H1 (cell line): ENCODE results near the gene EYA2.
"Not testable (repeated sequence)": the region's sequence is repeated elsewhere in the genome, so short reads cannot be mapped to it uniquely, and the experiment has no call there.

ENCODE experiments used
- CREB1 ChIP-seq: IDR thresholded peaks from 2 replicates; pipeline ENCODE4 v1.6.1; 2012; ENCODE audit warnings: inconsistent platforms
- EP300 ChIP-seq, 2 experiments: IDR thresholded peaks; 1 replicate in 1 of 2; 2 replicates in 1 of 2; pipeline ENCODE4 v1.6.1; 2011 to 2012; ENCODE audit warnings: low read depth in 2 of 2, low read length in 2 of 2, mild to moderate bottlenecking in 2 of 2, borderline replicate concordance in 1 of 2, inconsistent platforms in 1 of 2, moderate library complexity in 1 of 2
- JUND ChIP-seq: IDR thresholded peaks from 2 replicates; pipeline ENCODE4 v1.6.1; 2011; ENCODE audit warnings: mild to moderate bottlenecking, improper control_type of control experiment, low read length
- POLR2AphosphoS5 ChIP-seq: IDR thresholded peaks from 2 replicates; pipeline ENCODE4 v1.6.1; 2011; ENCODE audit warnings: low read depth, low read length
- TF ChIP-seq, protein P1 (sequence below), 3 experiments: IDR thresholded peaks; 1 replicate in 2 of 3; 2 replicates in 1 of 3; pipeline versions ENCODE4 v1.5.1 to v1.6.1; 2011; ENCODE audit warnings: low read length in 3 of 3, mild to moderate bottlenecking in 3 of 3, inconsistent platforms in 2 of 3, low read depth in 1 of 3, moderate library complexity in 1 of 3; ENCODE audit not compliant: insufficient read depth in 1 of 3; ENCODE audit errors: control extremely low read depth in 1 of 3
- TF ChIP-seq, protein P2 (sequence below): IDR thresholded peaks from 2 replicates; pipeline ENCODE4 v1.6.1; 2012; ENCODE audit warnings: low read length, inconsistent platforms
- TF ChIP-seq, protein P3 (sequence below): IDR thresholded peaks from 2 replicates; pipeline ENCODE4 v1.6.1; 2011; ENCODE audit warnings: low read depth, mild to moderate bottlenecking, low read length; ENCODE audit not compliant: insufficient read depth

- TF ChIP-seq JUND; EP300 (IDR thresholded peaks at IDR 0.05; ENCODE audit: borderline replicate concordance in 1 of 2, low read depth in 2 of 2, low read length in 2 of 2); CREB1; POLR2AphosphoS5: not testable (repeated sequence)
- TF ChIP-seq, protein P1, sequence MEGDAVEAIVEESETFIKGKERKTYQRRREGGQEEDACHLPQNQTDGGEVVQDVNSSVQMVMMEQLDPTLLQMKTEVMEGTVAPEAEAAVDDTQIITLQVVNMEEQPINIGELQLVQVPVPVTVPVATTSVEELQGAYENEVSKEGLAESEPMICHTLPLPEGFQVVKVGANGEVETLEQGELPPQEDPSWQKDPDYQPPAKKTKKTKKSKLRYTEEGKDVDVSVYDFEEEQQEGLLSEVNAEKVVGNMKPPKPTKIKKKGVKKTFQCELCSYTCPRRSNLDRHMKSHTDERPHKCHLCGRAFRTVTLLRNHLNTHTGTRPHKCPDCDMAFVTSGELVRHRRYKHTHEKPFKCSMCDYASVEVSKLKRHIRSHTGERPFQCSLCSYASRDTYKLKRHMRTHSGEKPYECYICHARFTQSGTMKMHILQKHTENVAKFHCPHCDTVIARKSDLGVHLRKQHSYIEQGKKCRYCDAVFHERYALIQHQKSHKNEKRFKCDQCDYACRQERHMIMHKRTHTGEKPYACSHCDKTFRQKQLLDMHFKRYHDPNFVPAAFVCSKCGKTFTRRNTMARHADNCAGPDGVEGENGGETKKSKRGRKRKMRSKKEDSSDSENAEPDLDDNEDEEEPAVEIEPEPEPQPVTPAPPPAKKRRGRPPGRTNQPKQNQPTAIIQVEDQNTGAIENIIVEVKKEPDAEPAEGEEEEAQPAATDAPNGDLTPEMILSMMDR (IDR thresholded peaks at IDR 0.05; ENCODE audit: control extremely low read depth in 1 of 3, insufficient read depth in 1 of 3, low read depth in 1 of 3, low read length in 3 of 3), result not testable (repeated sequence)
- TF ChIP-seq, protein P2, sequence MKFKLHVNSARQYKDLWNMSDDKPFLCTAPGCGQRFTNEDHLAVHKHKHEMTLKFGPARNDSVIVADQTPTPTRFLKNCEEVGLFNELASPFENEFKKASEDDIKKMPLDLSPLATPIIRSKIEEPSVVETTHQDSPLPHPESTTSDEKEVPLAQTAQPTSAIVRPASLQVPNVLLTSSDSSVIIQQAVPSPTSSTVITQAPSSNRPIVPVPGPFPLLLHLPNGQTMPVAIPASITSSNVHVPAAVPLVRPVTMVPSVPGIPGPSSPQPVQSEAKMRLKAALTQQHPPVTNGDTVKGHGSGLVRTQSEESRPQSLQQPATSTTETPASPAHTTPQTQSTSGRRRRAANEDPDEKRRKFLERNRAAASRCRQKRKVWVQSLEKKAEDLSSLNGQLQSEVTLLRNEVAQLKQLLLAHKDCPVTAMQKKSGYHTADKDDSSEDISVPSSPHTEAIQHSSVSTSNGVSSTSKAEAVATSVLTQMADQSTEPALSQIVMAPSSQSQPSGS, result not testable (repeated sequence)
- TF ChIP-seq, protein P3, sequence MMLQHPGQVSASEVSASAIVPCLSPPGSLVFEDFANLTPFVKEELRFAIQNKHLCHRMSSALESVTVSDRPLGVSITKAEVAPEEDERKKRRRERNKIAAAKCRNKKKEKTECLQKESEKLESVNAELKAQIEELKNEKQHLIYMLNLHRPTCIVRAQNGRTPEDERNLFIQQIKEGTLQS, result not testable (repeated sequence)
Observed at GRCh38 chr20:47204850-47205122, 310.1 kb downstream of the EYA2 start.
